T-helper 17 cell (primary cell): Measurements from ENCODE around the gene ANKFY1. TPM values are rescaled to one million over a fixed set of nuclear protein-coding genes. Genes with fewer than 3 reads are reported as not detected.

Experiments used
- ATAC-seq: fragments of 150-1000 bp; cut with Tn5 transposase; 2 replicates; pipeline ENCODE4 v1.10.0; 2021; ENCODE audit warnings: mild to moderate bottlenecking, moderate library complexity
- DNase-seq, 3 donors: peaks; one replicate each; pipeline versions ENCODE4 v3.0.0 to v3.0.0-alpha.2; 2020 to 2021
- H3K9me3 ChIP-seq: one replicate; pipeline ENCODE4 v1.7.0; 2013; ENCODE audit warnings: low read length, mild to moderate bottlenecking; ENCODE audit not compliant: control insufficient read depth, poor library complexity, severe bottlenecking
- H3K27ac Mint-ChIP-seq: one replicate; pipeline ENCODE4 v1.8.0; 2022; ENCODE audit warnings: mild to moderate bottlenecking, moderate library complexity, mixed read lengths
- H3K27me3 Mint-ChIP-seq: one replicate; pipeline ENCODE4 v1.8.0; 2022; ENCODE audit warnings: mixed read lengths
- H3K36me3 Mint-ChIP-seq: one replicate; pipeline ENCODE4 v1.8.0; 2022; ENCODE audit warnings: low read depth, mixed read lengths
- H3K4me1 Mint-ChIP-seq: one replicate; pipeline ENCODE4 v1.8.0; 2022; ENCODE audit warnings: mild to moderate bottlenecking, mixed read lengths
- H3K4me3 Mint-ChIP-seq: one replicate; pipeline ENCODE4 v1.8.0; 2022; ENCODE audit warnings: mild to moderate bottlenecking, moderate library complexity, mixed read lengths
- total RNA-seq, 4 donors: library from RNA in 2 of 4; stranded (reverse) in 2 of 4; gene quantifications; one replicate each; pipeline ENCODE4 v1.2.3 and lab custom pipeline; 2022 to 2026

The ANKFY1 gene
- total RNA-seq = 10 to 100 TPM; 51.2 to 54.0 TPM
- 78.2 to 88.7 reads per million in 2 donors for total RNA-seq (lab: John Stamatoyannopoulos, UW)

DNA sequence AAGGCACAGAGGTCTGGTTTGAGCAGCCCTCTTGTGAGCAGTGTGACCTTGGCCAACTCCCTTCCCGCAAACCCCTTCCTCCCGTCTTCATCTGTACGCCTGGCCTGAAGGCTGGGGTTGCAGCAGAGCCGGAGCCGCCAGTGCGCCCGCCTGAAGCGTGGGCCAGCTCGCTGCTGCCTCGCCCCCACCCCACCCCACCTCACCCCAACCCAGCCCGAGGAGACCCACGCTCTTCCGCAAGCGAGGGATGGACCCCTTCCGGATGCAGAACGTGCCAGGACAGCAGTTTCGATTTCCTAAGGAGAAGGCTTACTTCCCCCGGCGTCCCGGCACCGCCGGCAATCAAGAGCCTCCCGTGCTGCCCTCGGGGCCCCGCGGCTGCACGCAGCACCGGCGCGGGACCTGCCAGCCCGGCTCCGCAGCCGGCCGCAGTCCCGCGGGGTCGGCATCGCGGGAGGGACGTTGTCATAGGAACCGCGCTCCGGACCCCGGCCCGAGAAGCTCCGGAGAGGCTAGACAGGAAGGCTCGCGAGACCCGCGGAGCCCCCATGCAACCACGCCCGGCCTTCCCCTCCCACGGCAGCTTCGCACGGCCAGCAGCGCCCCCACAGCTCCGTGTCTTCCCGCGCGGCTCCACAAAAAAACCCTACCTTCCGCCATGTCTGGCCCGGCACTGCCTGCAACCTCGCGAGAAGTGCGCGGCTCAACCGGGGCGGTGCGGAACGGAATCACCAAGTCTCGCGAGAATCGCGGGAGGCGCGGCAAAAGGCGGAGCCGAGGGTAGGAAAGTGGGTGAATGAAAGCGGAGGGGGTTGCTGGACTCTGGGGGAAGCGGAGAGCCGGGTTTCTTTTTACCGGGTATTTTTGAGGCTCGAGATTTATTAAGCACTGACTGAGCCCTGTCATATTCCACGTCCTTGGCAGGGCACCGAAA is at the start of gene ANKFY1:
TSS of gene ANKFY1 (minus strand) at position 698 of the 934 bp plus-strand sequence. CDS start at position 660, 38 bp downstream.
- H3K4me3 Mint-ChIP-seq = peak within 1 kb of the TSS; percentile 98
- peaks cover 4% of the 10 kb centered on the region for H3K36me3 Mint-ChIP-seq
- no peaks in the 10 kb centered on the region for H3K9me3 ChIP-seq
- H3K27me3 Mint-ChIP-seq = no peaks in the 10 kb centered on the region
- H3K27ac Mint-ChIP-seq = peak within 1 kb of the TSS; percentile 99
- peak; percentile 94 to 99 (median 96) for DNase-seq
- H3K4me1 Mint-ChIP-seq = peaks cover 36% of the 10 kb centered on the region
- ATAC-seq = peak; percentile 96

DNA sequence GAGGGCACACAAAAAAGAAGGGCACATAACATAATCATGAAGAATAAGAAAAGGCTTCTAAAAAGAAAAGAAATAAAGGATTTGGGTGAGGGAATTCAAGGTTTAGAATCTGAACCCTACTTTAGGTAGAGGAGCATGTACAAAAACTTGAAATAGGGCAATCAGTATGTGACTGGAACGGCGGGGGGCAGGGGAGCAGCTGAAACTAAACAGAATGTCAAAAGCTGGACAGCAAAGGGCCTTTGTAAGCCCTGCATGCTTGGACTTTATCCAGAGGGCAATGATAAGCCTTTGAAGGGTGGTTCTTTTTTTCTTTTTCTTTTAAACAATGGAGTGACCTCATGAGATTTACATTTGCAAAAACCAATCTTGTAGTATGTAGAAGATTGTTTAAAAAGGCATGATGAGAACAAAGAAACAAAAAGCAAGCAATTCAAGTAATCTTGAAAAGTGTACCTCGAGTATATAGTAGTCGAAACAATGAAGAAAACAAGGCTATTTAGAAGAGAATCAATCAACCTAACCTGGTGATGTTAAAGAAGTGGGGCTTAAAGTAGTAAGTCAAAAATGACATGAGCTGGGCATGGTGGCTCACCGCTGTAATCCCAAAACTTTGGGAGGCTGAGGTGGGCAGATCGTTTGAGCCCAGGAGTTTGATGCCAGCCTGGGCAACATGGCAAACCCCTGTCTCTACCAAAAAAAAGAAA is 46.7 kb upstream of the ANKFY1 start:
- H3K27me3 Mint-ChIP-seq = no peaks in the 10 kb centered on the region
- ATAC-seq = no peak
- peak overlapping the region; percentile 37 for H3K27ac Mint-ChIP-seq
- peaks cover 52% of the 10 kb centered on the region for H3K4me1 Mint-ChIP-seq
- peaks cover 2% of the 10 kb centered on the region for H3K36me3 Mint-ChIP-seq
- no peak for DNase-seq
- no peak overlapping the region for H3K4me3 Mint-ChIP-seq
- no peaks in the 10 kb centered on the region for H3K9me3 ChIP-seq

DNA sequence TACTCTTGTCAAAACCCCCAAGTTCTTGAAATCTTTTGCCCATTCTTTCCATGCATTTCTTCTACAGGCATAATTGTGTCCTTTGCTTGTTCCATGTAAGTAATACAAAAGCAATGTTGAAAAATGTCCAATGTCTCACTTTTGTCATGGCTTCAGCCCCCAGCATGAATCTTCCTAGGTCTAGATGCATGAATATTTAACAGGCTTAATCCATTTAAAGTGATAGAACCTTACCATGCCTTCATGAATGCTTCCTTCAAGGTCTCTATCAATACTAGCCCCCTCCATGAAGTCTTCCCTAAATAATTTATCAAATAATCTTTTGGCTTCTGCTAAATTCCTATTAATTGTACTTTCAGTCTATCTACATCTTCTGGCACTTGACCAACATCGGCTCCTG is 46.1 kb upstream of the ANKFY1 start:
- H3K27ac Mint-ChIP-seq = peak overlapping the region; percentile 37
- H3K9me3 ChIP-seq = no peaks in the 10 kb centered on the region
- ATAC-seq = no peak
- peaks cover 2% of the 10 kb centered on the region for H3K36me3 Mint-ChIP-seq
- peaks cover 51% of the 10 kb centered on the region for H3K4me1 Mint-ChIP-seq
- H3K27me3 Mint-ChIP-seq = no peaks in the 10 kb centered on the region
- peak overlapping the region; percentile 31 for H3K4me3 Mint-ChIP-seq
- DNase-seq = no peak

DNA sequence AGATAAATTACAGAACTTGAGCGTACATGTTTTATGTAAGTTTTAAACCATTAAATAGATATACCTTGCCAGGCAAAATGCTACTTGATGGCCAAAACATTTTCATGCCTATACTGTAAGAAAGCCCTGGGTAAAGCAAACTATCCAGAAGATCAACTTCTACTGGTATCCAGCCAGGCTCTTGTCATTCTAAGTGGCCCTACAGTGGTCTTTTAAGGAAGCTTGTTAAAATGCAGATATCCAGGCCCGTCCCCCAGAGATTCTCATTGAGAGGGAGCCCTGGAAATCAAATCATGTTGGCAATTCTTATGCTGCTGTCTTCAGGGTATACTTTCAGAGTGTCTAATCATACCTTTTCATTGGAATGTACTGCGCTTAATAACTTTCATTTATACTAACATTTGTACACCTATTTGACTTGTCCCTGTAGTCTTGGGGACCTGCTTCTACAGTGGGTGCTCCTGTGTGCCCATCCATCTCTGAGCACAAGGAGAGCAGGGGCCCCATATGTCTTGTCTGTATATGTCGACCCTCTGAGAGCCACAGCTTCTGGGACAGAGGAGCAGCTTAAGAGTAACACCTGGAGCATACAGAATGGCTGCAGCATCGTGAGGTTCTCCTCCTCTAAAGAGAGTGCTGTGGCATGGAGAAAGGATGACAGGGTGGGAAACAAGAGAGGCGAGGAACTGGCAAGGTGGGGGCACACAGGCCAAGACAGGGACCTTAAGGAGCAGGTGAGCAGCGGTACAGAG is 43.6 kb upstream of the ANKFY1 start:
- no peak for DNase-seq
- ATAC-seq = no peak
- H3K4me3 Mint-ChIP-seq = no peak overlapping the region
- no peaks in the 10 kb centered on the region for H3K27me3 Mint-ChIP-seq
- H3K9me3 ChIP-seq = no peaks in the 10 kb centered on the region
- H3K27ac Mint-ChIP-seq = peak overlapping the region; percentile 83
- H3K4me1 Mint-ChIP-seq = peaks cover 29% of the 10 kb centered on the region
- peaks cover 2% of the 10 kb centered on the region for H3K36me3 Mint-ChIP-seq

DNA sequence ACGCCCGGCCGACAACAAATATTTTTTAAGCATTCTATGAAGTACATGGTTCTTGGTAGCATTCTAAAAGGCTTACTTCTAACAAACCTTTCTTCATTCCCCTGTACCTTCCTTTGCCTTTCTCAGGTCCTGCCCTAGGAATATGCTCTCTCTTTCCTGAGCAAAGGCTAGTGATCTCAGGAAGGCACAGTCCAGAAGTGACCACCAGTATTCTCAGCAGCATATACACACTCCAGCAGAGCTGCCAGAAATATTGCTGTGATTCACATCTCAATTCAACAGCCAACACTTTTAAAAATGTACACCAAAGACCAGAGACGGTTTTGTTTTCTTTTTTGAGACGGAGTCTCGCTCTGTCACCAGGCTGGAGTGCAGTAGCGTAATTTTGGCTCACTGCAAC is 41.4 kb upstream of the ANKFY1 start:
- H3K9me3 ChIP-seq = no peaks in the 10 kb centered on the region
- Mint-ChIP-seq H3K27me3 (no peaks in the 10 kb centered on the region), H3K4me3 (no peak overlapping the region), H3K36me3 (peaks cover 2% of the 10 kb centered on the region), H3K4me1 (peaks cover 18% of the 10 kb centered on the region), H3K27ac (no peak overlapping the region)
- ATAC-seq = no peak
- DNase-seq = no peak

GRCh38 chr17:4304417-4305027 is 40.7 kb upstream of the ANKFY1 start:
- H3K27ac Mint-ChIP-seq = no peak overlapping the region
- no peaks in the 10 kb centered on the region for H3K9me3 ChIP-seq
- ATAC-seq (peak; percentile 92), DNase-seq (peak in 2 of 3 donors; percentile 16 to 46)
- H3K4me3 Mint-ChIP-seq = no peak overlapping the region
- H3K27me3 Mint-ChIP-seq = no peaks in the 10 kb centered on the region
- peaks cover 2% of the 10 kb centered on the region for H3K36me3 Mint-ChIP-seq
- H3K4me1 Mint-ChIP-seq = peaks cover 11% of the 10 kb centered on the region

- H3K4me3 Mint-ChIP-seq = no peak overlapping the region
- no peaks in the 10 kb centered on the region for H3K27me3 Mint-ChIP-seq
- ATAC-seq (no peak), DNase-seq (no peak)
- H3K36me3 Mint-ChIP-seq = peaks cover 3% of the 10 kb centered on the region
- H3K27ac Mint-ChIP-seq = no peak overlapping the region
- H3K4me1 Mint-ChIP-seq = peaks cover 15% of the 10 kb centered on the region
- no peaks in the 10 kb centered on the region for H3K9me3 ChIP-seq
These were observed 37.3 kb upstream of the ANKFY1 start for GRCh38 chr17:4301066-4301465.

GRCh38 chr17:4297351-4297750 is 33.6 kb upstream of the ANKFY1 start:
- Mint-ChIP-seq H3K36me3 (peaks cover 5% of the 10 kb centered on the region), H3K27ac (peak overlapping the region; percentile 71), H3K27me3 (no peaks in the 10 kb centered on the region), H3K4me1 (peaks cover 22% of the 10 kb centered on the region), H3K4me3 (no peak overlapping the region)
- ATAC-seq = no peak
- DNase-seq = no peak
- no peaks in the 10 kb centered on the region for H3K9me3 ChIP-seq

DNA sequence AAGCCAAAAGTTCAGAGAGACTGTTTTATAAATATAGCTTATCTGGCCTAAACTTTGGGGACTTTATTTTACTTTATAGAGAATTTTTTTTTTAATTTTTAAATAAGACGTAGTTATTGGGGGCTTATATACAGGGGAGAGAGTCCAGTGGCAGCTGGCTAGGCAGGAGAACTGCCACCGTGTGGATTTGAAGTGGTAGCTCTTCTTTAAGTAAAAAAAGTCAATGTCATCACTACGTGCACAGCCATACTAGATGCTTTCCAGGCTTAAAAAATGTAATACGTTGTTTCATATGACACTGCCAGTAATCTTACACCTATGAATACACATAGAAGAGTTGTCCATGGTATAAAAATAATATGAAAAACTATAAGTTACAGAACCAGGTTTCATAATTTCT is 31.9 kb upstream of the ANKFY1 start:
- ATAC-seq (no peak), DNase-seq (no peak)
- Mint-ChIP-seq H3K27ac (no peak overlapping the region), H3K4me1 (peaks cover 25% of the 10 kb centered on the region), H3K4me3 (no peak overlapping the region), H3K36me3 (peaks cover 5% of the 10 kb centered on the region), H3K27me3 (no peaks in the 10 kb centered on the region)
- no peaks in the 10 kb centered on the region for H3K9me3 ChIP-seq

DNA sequence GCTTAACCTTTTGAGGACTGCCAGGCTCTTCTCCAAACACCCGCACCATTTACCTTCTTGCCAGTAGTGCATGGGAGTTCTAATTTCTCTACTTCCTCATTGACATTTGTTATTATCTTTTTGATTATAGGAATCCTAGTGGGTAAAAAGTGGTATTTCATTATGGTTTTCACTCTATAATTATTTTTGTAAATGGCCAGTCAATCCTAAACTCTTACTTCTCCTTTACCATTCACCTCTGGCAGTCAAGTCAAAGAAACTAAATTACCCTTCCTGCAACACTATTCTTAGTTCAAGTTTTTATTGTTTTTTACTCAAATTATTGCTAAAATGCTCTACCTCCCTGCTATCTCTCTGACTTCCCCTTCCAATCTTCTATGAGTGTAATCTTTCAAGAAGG is 29.8 kb upstream of the ANKFY1 start:
- no peaks in the 10 kb centered on the region for H3K9me3 ChIP-seq
- Mint-ChIP-seq H3K27ac (no peak overlapping the region), H3K27me3 (no peaks in the 10 kb centered on the region), H3K4me3 (no peak overlapping the region), H3K4me1 (peaks cover 23% of the 10 kb centered on the region), H3K36me3 (peaks cover 5% of the 10 kb centered on the region)
- DNase-seq (no peak), ATAC-seq (no peak)

DNA sequence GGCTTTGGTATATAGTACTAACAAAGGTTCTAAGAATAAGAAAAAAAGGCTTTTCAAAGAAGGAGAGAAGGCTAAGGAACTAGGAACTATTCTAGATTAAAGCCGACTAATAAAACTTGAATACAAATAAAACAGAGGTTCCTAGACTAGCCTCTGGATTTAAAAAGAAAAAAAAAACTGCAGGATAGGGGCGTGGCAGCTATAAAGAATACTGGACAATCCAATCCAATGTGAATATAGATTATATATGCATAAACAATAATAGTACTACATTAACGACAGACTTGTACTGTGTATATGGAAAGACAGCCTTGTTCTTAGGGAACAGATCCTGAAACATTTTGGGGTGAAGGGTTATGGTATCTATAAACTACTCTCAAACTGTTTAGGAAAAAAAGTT is 23.9 kb upstream of the ANKFY1 start:
- H3K9me3 ChIP-seq = no peaks in the 10 kb centered on the region
- DNase-seq (no peak), ATAC-seq (no peak)
- peaks cover 12% of the 10 kb centered on the region for H3K4me1 Mint-ChIP-seq
- no peak overlapping the region for H3K27ac Mint-ChIP-seq
- H3K4me3 Mint-ChIP-seq = no peak overlapping the region
- no peaks in the 10 kb centered on the region for H3K36me3 Mint-ChIP-seq
- H3K27me3 Mint-ChIP-seq = no peaks in the 10 kb centered on the region

GRCh38 chr17:4276514-4276913 is 12.7 kb upstream of the ANKFY1 start:
- Mint-ChIP-seq H3K36me3 (peaks cover 6% of the 10 kb centered on the region), H3K27ac (peak overlapping the region; percentile 90), H3K4me3 (no peak overlapping the region), H3K4me1 (peaks cover 16% of the 10 kb centered on the region), H3K27me3 (no peaks in the 10 kb centered on the region)
- no peak for ATAC-seq
- no peaks in the 10 kb centered on the region for H3K9me3 ChIP-seq
- no peak for DNase-seq
